ENCODE results near the gene IL4R. TPM values are rescaled to one million over a fixed set of nuclear protein-coding genes. Genes with fewer than 3 reads are reported as not detected.

The IL4R gene
- total RNA-seq, 1 donor from 2014 or later = 23.6 TPM

GRCh38 chr16:27377666-27378485, 64.1 kb downstream of the IL4R start:
- no peaks in the 10 kb centered on the region for H3K4me1 Mint-ChIP-seq (ENCODE audit: low read depth)
- H3K27ac Mint-ChIP-seq = no peak overlapping the region
- DNase-seq (ENCODE audit: low spot score, unreplicated experiment) = no peak
- peaks cover 4% of the 10 kb centered on the region for H3K27me3 Mint-ChIP-seq
- no peaks in the 10 kb centered on the region for H3K36me3 Mint-ChIP-seq (ENCODE audit: insufficient read depth)
- H3K9me3 Mint-ChIP-seq (ENCODE audit: low read depth) = no peaks in the 10 kb centered on the region
- H3K4me3 Mint-ChIP-seq (ENCODE audit: low read depth) = no peak overlapping the region
- no peak for TF ChIP-seq CTCF (IDR thresholded peaks at IDR 0.05; ENCODE audit: unreplicated experiment)

- Mint-ChIP-seq H3K27me3 (peaks cover 4% of the 10 kb centered on the region), H3K4me1 (ENCODE audit: low read depth) (no peaks in the 10 kb centered on the region), H3K36me3 (ENCODE audit: insufficient read depth) (no peaks in the 10 kb centered on the region), H3K27ac (no peak overlapping the region), H3K4me3 (ENCODE audit: low read depth) (no peak overlapping the region), H3K9me3 (ENCODE audit: low read depth) (peaks cover under 1% of the 10 kb centered on the region)
- no peak for TF ChIP-seq CTCF (IDR thresholded peaks at IDR 0.05; ENCODE audit: unreplicated experiment)
- DNase-seq (ENCODE audit: low spot score, unreplicated experiment) = no peak
Observed at GRCh38 chr16:27378871-27379481, 65.2 kb downstream of the IL4R start.

GRCh38 chr16:27379919-27380318, 66.1 kb downstream of the IL4R start:
- H3K4me3 Mint-ChIP-seq (ENCODE audit: low read depth) = no peak overlapping the region
- H3K36me3 Mint-ChIP-seq (ENCODE audit: insufficient read depth) = peaks cover 2% of the 10 kb centered on the region
- TF ChIP-seq CTCF (IDR thresholded peaks at IDR 0.05; ENCODE audit: unreplicated experiment) = no peak
- no peak for DNase-seq (ENCODE audit: low spot score, unreplicated experiment)
- no peaks in the 10 kb centered on the region for H3K4me1 Mint-ChIP-seq (ENCODE audit: low read depth)
- H3K27ac Mint-ChIP-seq = no peak overlapping the region
- H3K27me3 Mint-ChIP-seq = peaks cover 9% of the 10 kb centered on the region
- peaks cover 7% of the 10 kb centered on the region for H3K9me3 Mint-ChIP-seq (ENCODE audit: low read depth)

- H3K36me3 Mint-ChIP-seq (ENCODE audit: insufficient read depth) = peaks cover 2% of the 10 kb centered on the region
- DNase-seq (ENCODE audit: low spot score, unreplicated experiment) = no peak
- H3K4me3 Mint-ChIP-seq (ENCODE audit: low read depth) = no peak overlapping the region
Observed at GRCh38 chr16:27381236-27381635, 67.5 kb downstream of the IL4R start.

More at GRCh38 chr16:27381236-27381635, 67.5 kb downstream of the IL4R start:
- peaks cover 7% of the 10 kb centered on the region for H3K9me3 Mint-ChIP-seq (ENCODE audit: low read depth)
- H3K4me1 Mint-ChIP-seq (ENCODE audit: low read depth) = no peaks in the 10 kb centered on the region
- TF ChIP-seq CTCF (IDR thresholded peaks at IDR 0.05; ENCODE audit: unreplicated experiment) = no peak
- H3K27me3 Mint-ChIP-seq = peaks cover 9% of the 10 kb centered on the region
- H3K27ac Mint-ChIP-seq = no peak overlapping the region
